OCI-LY1 (cell line): ENCODE data around the gene NEK2.
"Not testable (repeated sequence)": the region's sequence is repeated elsewhere in the genome, so short reads cannot be mapped to it uniquely, and the experiment has no call there.

Experiments used
- H2AFZ ChIP-seq: fragments of 200-600 bp; sonication (generic), shearing (Covaris generic); 2 replicates; pipeline ENCODE4 v1.6.0; 2014; ENCODE audit warnings: antibody characterized with exemption, mild to moderate bottlenecking, low read length
- H3F3A ChIP-seq: fragments of 200-600 bp; sonication (generic), shearing (Covaris generic); 2 replicates; pipeline ENCODE4 v1.6.0; 2014; ENCODE audit warnings: mild to moderate bottlenecking, antibody characterized with exemption, low read length, moderate library complexity; ENCODE audit not compliant: insufficient read depth
- H3K27ac ChIP-seq: fragments of 200-600 bp; sonication (generic); 2 replicates; pipeline ENCODE4 v1.5.1; 2014; ENCODE audit warnings: low read length, mixed run types, mild to moderate bottlenecking, low read depth; ENCODE audit not compliant: poor library complexity, severe bottlenecking
- H3K27me3 ChIP-seq: fragments of 200-600 bp; sonication (generic); 2 replicates; pipeline ENCODE4 v1.6.0; 2014; ENCODE audit warnings: antibody characterized with exemption, mild to moderate bottlenecking, low read length, moderate library complexity; ENCODE audit not compliant: insufficient read depth
- H3K36me3 ChIP-seq: fragments of 200-600 bp; sonication (generic); 2 replicates; pipeline ENCODE4 v1.6.1; 2014; ENCODE audit warnings: mild to moderate bottlenecking, antibody characterized with exemption, low read length, moderate library complexity, mixed read lengths; ENCODE audit not compliant: insufficient read depth
- H3K4me1 ChIP-seq: fragments of 200-600 bp; sonication (generic); 2 replicates; pipeline ENCODE4 v1.5.1; 2014; ENCODE audit warnings: mild to moderate bottlenecking, low read length, moderate library complexity; ENCODE audit not compliant: insufficient read depth, severe bottlenecking
- H3K4me2 ChIP-seq: fragments of 200-600 bp; sonication (generic), shearing (Covaris generic); 2 replicates; pipeline ENCODE4 v1.6.1; 2014; ENCODE audit warnings: low read length
- H3K4me3 ChIP-seq: fragments of 200-600 bp; sonication (generic); 2 replicates; pipeline ENCODE4 v1.5.1; 2014; ENCODE audit warnings: low read length, low read depth, mild to moderate bottlenecking, mixed read lengths; ENCODE audit not compliant: poor library complexity, severe bottlenecking
- H3K79me2 ChIP-seq: fragments of 200-600 bp; shearing (Covaris generic); 2 replicates; pipeline ENCODE4 v1.6.1; 2016; ENCODE audit warnings: mixed run types, low read length, mixed read lengths; ENCODE audit not compliant: insufficient read depth
- H3K9ac ChIP-seq: fragments of 200-600 bp; sonication (generic), shearing (Covaris generic); 2 replicates; pipeline ENCODE4 v1.6.1; 2014; ENCODE audit warnings: mild to moderate bottlenecking, low read length, mixed read lengths
- H3K9me2 ChIP-seq: fragments of 200-600 bp; sonication (generic), shearing (Covaris generic); 2 replicates; pipeline ENCODE4 v1.6.1; 2014; ENCODE audit warnings: low read depth, mild to moderate bottlenecking, low read length, mixed read lengths
- H3K9me3 ChIP-seq: fragments of 200-600 bp; shearing (Covaris generic); 2 replicates; pipeline ENCODE4 v1.6.1; 2014; ENCODE audit warnings: low read length, mixed read lengths
- H4K20me1 ChIP-seq: fragments of 200-600 bp; sonication (generic), shearing (Covaris generic); 2 replicates; pipeline ENCODE4 v1.6.0; 2016; ENCODE audit warnings: mild to moderate bottlenecking, low read length; ENCODE audit not compliant: insufficient read depth
- CTCF ChIP-seq: fragments of 200-600 bp; sonication (generic), shearing (Covaris generic); IDR thresholded peaks from 2 replicates; pipeline ENCODE4 v1.5.1; 2017; ENCODE audit warnings: mild to moderate bottlenecking, antibody characterized with exemption, low read length, moderate library complexity, mixed read lengths
- EZH2 ChIP-seq: fragments of 200-600 bp; sonication (generic), shearing (Covaris generic); IDR thresholded peaks from 2 replicates; pipeline ENCODE4 v1.8.0; 2017; ENCODE audit warnings: borderline replicate concordance, mixed run types, mild to moderate bottlenecking, antibody characterized with exemption, low read length, moderate library complexity, mixed read lengths

The NEK2 gene

GRCh38 chr1:211627259-211627658 lies 48.2 kb downstream of the NEK2 start:
- no peaks in the 10 kb centered on the region for H3F3A ChIP-seq
- no peaks in the 10 kb centered on the region for H3K79me2 ChIP-seq
- H3K27me3 ChIP-seq: peaks cover 3% of the 10 kb centered on the region; the same call in 1 of the 2 replicates

DNA sequence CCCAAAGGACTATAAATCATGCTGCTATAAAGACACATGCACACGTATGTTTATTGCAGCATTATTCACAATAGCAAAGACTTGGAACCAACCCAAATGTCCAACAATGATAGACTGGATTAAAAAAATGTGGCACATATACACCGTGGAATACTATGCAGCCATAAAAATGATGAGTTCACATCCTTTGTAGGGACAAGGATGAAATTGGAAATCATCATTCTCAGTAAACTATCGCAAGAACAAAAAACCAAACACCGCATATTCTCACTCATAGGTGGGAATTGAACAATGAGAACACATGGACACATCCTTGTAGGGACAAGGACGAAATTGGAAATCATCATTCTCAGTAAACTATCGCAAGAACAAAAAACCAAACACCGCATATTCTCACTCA lies 49.6 kb downstream of the NEK2 start:
- not testable (repeated sequence) for H2AFZ ChIP-seq, H4K20me1 ChIP-seq, H3K36me3 ChIP-seq

More at GRCh38 chr1:211627259-211627658, 48.2 kb downstream of the NEK2 start:
- H3K4me2 ChIP-seq: no peak overlapping the region
- no peak for TF ChIP-seq EZH2
- H3K9ac ChIP-seq: no peak overlapping the region
- H3K4me1 ChIP-seq: no peaks in the 10 kb centered on the region
- no peak overlapping the region for H2AFZ ChIP-seq
- no peak overlapping the region for H3K27ac ChIP-seq
- H3K4me3 ChIP-seq: no peak overlapping the region
- no peaks in the 10 kb centered on the region for H3K9me2 ChIP-seq
- no peaks in the 10 kb centered on the region for H3K36me3 ChIP-seq
- no peaks in the 10 kb centered on the region for H4K20me1 ChIP-seq
- no peaks in the 10 kb centered on the region for H3K9me3 ChIP-seq

GRCh38 chr1:211625040-211625439 lies 50.4 kb downstream of the NEK2 start:
- Histone ChIP-seq H3K9me2 (no peaks in the 10 kb centered on the region), H3F3A (no peaks in the 10 kb centered on the region), H3K36me3 (no peaks in the 10 kb centered on the region), H3K4me3 (no peak overlapping the region), H3K27me3 (peaks cover 3% of the 10 kb centered on the region; the same call in 1 of the 2 replicates), H3K9me3 (no peaks in the 10 kb centered on the region), H4K20me1 (no peaks in the 10 kb centered on the region), H3K27ac (no peak overlapping the region), H3K4me1 (no peaks in the 10 kb centered on the region), H2AFZ (no peak overlapping the region), H3K4me2 (no peak overlapping the region), H3K79me2 (no peaks in the 10 kb centered on the region), H3K9ac (no peak overlapping the region)
- TF ChIP-seq CTCF (peak; percentile 41), EZH2 (no peak)

More for the DNA sequence above, 49.6 kb downstream of the NEK2 start:
- H3K9ac ChIP-seq, H3K27me3 ChIP-seq, H3K9me2 ChIP-seq, H3K9me3 ChIP-seq, H3K4me2 ChIP-seq, H3K4me1 ChIP-seq, H3F3A ChIP-seq, H3K27ac ChIP-seq, H3K4me3 ChIP-seq, H3K79me2 ChIP-seq: not testable (repeated sequence)

DNA sequence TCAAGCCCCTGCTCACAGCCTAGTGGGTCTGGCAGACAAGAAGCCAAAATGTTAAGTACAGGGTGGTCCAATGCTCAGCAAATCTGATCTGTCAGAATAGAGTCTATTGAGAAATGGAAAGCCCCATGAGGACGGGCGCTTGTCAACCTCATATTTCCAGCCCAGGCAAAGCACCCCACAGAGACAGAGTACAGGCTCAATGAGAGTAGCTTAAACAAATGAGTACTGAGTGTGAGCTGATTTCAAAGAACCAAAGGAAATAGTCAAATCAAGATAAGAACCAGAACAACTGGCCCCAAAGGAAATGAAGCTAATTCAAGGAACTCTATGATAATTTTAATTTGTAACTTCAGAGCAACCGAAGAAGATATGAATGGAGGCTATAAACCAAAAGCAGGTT lies 51.9 kb downstream of the NEK2 start:
- Histone ChIP-seq H3K79me2 (no peaks in the 10 kb centered on the region), H3K36me3 (no peaks in the 10 kb centered on the region), H3F3A (no peaks in the 10 kb centered on the region), H3K9me2 (no peaks in the 10 kb centered on the region), H3K27me3 (peaks cover 8% of the 10 kb centered on the region; the same call in 1 of the 2 replicates), H3K4me2 (no peak overlapping the region), H4K20me1 (no peaks in the 10 kb centered on the region), H3K27ac (no peak overlapping the region), H3K9ac (no peak overlapping the region), H3K9me3 (no peaks in the 10 kb centered on the region), H2AFZ (no peak overlapping the region), H3K4me3 (no peak overlapping the region), H3K4me1 (no peaks in the 10 kb centered on the region)
- TF ChIP-seq EZH2 (no peak), CTCF (no peak)
